ENCODE results near the gene EXT2.

The EXT2 gene

GRCh38 chr11:44172966-44173365 is 77.5 kb downstream of the EXT2 start:
- no peak for DNase-seq

DNA sequence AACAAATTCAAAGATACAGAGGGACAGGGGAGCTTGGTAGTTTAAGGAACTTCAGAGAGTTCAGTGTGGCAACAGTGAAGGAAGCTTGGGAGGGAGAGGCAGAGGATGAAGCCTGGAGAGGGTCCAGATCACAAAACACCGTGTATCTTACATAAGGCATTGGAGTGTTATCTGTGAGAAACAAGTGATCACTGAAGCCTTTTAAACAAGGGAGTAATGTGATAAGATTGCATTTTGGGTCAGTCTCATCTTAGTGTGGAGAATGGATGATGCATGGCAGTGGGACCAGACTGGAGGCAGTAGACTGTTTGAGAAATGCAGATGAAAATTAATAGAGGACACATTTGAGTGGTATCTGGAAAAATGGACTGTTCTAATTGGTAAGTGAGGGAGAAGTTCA is 79.4 kb downstream of the EXT2 start:
- no peak for DNase-seq

- no peak for DNase-seq
Observed at GRCh38 chr11:44176546-44177213, 81.2 kb downstream of the EXT2 start.

GRCh38 chr11:44177905-44178304 is 82.4 kb downstream of the EXT2 start:
- no peak for DNase-seq

GRCh38 chr11:44178381-44178780 is 82.9 kb downstream of the EXT2 start:
- DNase-seq = no peak

- no peak for DNase-seq
Observed at GRCh38 chr11:44179173-44179572, 83.7 kb downstream of the EXT2 start.

DNA sequence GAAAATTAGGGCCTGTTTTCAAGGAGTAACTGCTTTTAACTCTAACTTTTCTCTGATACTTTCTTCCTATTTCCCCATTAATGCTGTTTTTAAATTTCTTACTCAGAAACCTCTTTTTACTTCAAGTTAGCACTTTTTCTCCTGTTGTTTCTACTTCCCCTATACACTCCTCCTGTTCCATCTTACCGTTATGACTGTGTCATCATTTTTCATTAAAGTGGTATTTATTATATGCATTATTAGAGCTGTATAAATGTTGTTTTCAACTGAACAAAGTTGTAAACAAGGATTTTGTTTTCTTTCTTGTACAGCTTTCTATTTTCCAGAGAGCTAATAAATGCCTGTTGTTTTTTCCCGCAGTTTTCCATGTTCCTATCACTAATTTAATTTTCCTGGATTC is 84.6 kb downstream of the EXT2 start:
- no peak for DNase-seq

DNA sequence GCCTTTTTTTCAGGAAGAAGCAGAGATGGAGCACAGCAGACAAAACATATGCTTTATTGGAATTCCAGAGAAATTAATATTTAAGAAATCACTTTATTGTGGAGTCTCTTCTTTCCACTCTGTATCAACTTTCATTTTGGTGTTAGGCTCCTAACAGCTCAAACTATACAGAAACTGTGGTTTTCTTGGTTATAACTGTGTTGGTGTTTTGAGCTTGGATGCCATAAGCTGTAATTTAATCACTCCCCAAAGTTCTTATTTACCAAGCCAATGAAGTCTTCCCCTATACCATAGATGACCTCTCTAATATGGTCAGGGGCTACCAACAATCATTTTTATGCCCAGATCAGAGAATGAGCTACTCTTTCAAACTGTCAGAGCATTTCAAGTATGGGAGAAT is 90.0 kb downstream of the EXT2 start:
- no peak for DNase-seq

- DNase-seq = no peak
Observed at GRCh38 chr11:44186321-44186930, 90.9 kb downstream of the EXT2 start.

DNA sequence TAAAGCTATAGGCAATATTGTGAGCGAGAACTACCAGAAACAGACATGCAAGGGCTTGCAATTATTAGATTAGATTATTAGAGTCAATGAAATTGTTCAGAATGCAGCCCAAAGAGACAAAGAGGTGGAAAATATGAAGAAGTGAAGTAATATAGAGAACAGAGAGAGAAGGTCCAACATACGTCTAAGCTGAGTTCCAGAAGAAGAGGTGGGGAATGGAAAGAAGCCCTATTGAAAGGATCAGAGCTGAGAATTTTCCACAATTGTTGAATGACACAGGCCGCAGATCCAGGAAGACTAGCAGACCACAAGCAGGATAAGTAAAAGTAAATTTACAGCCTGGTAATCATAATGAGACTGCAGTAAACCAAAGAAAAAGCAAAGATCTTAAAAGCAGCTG is 93.2 kb downstream of the EXT2 start:
- no peak for DNase-seq

DNA sequence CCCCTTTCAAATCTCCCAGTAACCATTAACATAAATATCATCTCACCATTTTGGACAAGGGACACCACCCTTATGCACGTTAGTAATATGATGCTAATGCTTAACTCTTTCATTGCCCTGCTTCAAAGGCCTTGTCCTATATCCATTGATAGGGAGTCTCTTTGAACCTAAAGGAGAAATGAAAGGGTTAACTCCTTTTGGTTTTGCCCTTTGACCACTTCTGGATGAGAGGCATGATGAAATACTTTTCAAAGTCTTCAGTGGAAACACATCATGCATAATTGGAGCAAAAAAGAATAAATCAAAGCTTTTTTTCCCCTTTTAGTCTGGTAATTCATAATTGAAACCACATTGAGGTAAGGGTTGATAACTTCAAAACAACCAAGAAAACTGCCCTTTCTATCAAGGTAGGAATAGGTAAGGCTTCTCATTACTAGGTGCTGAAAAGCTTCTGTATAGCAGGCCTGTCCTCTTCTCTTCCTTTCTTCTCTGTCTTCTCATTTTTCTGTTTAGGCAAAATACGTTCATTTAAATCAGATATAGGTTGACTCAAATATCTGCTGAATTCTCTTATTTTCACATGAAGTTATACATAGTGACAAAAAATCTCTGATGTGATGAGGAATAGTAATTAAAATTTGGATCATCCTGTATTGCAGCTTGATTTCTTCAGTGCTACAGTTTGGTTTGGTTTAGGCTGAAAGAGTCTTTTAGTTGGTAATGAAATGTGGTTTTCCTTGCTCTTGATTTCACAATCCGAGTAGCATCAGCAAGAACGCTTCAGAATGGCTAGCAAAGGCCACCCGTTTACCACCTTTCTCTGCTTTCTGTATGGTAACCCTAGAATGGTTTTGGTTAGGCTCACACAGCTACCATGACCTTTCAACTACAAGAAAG is 94.8 kb downstream of the EXT2 start:
- DNase-seq = no peak

- no peak for DNase-seq
Observed at GRCh38 chr11:44190883-44191230, 95.4 kb downstream of the EXT2 start.

- no peak for DNase-seq
Observed at GRCh38 chr11:44191322-44192016, 96.0 kb downstream of the EXT2 start.

GRCh38 chr11:44192017-44192385 is 96.5 kb downstream of the EXT2 start:
- DNase-seq = no peak

GRCh38 chr11:44192462-44193100 is 97.1 kb downstream of the EXT2 start:
- DNase-seq = no peak

GRCh38 chr11:44193856-44194255 is 98.4 kb downstream of the EXT2 start:
- DNase-seq = no peak

DNA sequence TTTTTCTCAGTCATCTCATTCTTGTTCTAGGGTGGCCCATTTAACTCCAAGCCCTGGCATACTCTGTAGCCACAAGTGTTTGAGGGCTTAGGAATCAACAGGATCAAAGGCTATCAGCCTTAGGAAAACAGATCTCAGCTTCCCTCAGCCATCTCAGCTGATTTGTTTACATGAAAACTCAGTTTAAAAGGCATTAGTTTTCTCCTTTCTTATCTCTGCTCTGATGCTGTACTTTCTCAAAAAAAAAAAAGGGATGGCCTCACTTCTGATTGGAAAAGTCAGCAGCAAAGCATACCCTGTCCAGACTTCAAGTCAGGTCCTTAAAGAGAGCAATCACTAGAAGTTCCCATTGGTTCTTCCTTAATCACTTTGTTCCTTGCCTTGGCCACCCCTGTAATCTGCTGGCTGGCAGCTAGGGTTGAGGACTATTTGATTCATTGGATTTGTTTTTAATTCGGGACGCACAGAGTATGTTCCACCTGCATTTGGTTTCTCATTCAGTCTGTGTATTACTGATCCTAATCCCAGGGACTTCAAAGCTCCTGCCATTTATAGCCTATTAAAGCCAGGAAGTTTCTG is 102.8 kb downstream of the EXT2 start:
- no peak for DNase-seq

DNA sequence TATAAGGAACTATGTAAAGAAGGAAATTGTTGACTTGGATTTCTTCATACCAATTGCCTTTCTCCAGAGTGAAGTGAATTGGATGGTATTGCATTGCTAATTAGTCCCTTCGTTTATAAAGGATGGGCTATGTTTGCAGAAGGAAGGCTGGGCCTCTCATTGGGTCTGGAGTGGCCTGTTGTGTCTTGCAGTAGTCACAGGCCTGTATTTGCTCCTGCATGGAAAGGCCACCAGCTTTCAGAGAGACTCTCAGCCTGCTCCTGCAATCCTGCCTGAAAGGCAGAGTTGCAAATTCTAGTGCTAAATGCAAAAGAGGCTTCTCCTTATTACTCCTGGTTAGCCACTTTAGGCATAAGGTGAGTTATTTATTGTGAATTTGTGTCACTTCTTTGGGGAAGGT is 103.8 kb downstream of the EXT2 start:
- DNase-seq = no peak

GRCh38 chr11:44199816-44200215 is 104.3 kb downstream of the EXT2 start:
- peak; percentile 45 for DNase-seq

DNA sequence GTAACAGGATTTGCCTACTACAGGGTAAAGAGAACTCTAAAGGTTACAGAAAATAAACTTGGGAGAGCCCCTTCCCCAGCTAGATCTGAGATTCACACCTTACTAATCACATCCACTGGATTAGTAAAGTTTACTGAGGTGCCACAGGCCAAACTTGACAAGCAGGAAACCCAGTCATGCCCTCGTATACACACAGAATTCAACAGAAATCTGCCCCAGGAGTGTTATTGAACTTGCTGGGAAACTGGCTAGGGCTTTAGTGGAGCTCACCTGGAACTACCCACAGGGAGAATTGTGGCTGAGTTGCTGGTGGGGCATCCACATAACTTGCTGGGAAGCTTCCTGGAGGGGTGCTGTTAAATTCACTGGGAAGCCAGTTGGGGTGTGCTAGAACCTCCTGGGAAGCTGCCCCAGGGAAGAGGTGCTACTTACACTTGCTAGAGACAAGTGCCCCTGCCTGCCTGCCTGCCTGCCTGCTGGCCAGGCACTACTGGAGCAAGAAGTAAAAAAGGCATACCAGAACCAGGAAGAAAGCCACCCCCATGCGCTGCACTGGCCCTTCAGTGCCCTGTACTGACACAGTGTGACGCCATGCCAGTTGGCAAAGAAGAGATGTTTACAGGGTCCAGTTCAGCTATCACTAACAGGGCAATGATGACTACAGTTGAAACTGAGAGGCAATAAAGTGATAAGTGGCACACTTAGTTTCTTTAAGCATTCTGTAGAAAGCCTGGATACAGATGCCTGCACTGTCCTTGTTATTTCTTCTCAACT is 108.0 kb downstream of the EXT2 start:
- DNase-seq = no peak

DNA sequence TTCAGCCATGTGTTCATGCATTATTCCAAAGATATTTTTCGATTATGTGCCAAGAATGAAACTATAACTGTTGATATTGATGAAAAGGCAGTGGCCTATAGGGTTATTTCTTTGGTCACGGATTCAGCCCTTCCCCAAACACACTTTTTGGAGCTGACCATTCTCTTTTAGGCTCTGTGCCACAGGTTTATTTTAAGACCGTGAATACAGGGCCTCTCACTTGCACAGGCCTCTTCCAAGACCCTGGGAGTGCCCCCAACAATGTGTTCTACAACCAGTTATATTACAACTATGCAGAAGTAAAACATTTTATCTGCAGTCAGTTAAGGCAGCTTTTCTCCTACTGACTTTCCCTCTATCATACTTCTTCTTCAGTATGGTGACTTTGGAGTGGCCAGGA is 109.9 kb downstream of the EXT2 start:
- no peak for DNase-seq

- no peak for DNase-seq
Observed at GRCh38 chr11:44205836-44206235, 110.4 kb downstream of the EXT2 start.

All from left hindlimb (tissue), 1 donor.